Astrocyte (in vitro differentiated cells and primary cell): ENCODE measurements around the gene ITGA2. TPM values are rescaled to one million over a fixed set of nuclear protein-coding genes. Genes with fewer than 3 reads are reported as not detected.
"Not testable (repeated sequence)": the region's sequence is repeated elsewhere in the genome, so short reads cannot be mapped to it uniquely, and the experiment has no call there.

Experiments used
- DNase-seq: peaks from one replicate; pipeline ENCODE4 v3.0.0-alpha.2; 2010; ENCODE audit warnings: low read depth
- FAIRE-seq: peaks from 2 replicates; lab custom pipeline; 2011; peaks lifted over from hg19 to GRCh38; lab: Jason Lieb, UNC
- H2AFZ ChIP-seq: 2 replicates; pipeline ENCODE4 v1.6.0; 2012; ENCODE audit warnings: low read depth, low read length, inconsistent platforms
- H3K27ac ChIP-seq: 2 replicates; pipeline ENCODE4 v1.5.1; 2011; ENCODE audit warnings: low read depth, low read length, inconsistent platforms
- H3K27me3 ChIP-seq: 2 replicates; pipeline ENCODE4 v1.6.0; 2011; ENCODE audit warnings: low read length, inconsistent platforms; ENCODE audit not compliant: insufficient read depth
- H3K36me3 ChIP-seq: 2 replicates; pipeline ENCODE4 v1.5.1; 2011; ENCODE audit warnings: low read length, inconsistent platforms; ENCODE audit not compliant: insufficient read depth
- H3K4me1 ChIP-seq: 2 replicates; pipeline ENCODE4 v1.5.1; 2011; ENCODE audit warnings: low read length, inconsistent platforms; ENCODE audit not compliant: insufficient read depth
- H3K4me2 ChIP-seq: 2 replicates; pipeline ENCODE4 v1.6.0; 2012; ENCODE audit warnings: low read length, inconsistent platforms
- H3K4me3 ChIP-seq: 2 replicates; pipeline ENCODE4 v1.5.1; 2011; ENCODE audit warnings: low read depth, mild to moderate bottlenecking, low read length, inconsistent platforms; ENCODE audit not compliant: insufficient read depth
- H3K79me2 ChIP-seq: 2 replicates; pipeline ENCODE4 v1.6.0; 2012; ENCODE audit warnings: mild to moderate bottlenecking, low read length, inconsistent platforms; ENCODE audit not compliant: insufficient read depth
- H3K9ac ChIP-seq: 2 replicates; pipeline ENCODE4 v1.6.0; 2012; ENCODE audit warnings: mild to moderate bottlenecking, low read length, inconsistent platforms
- H3K9me3 ChIP-seq: 2 replicates; pipeline ENCODE4 v1.5.1; 2012; ENCODE audit warnings: low read depth, mild to moderate bottlenecking, low read length, inconsistent platforms; ENCODE audit not compliant: insufficient read depth
- H4K20me1 ChIP-seq: 2 replicates; pipeline ENCODE4 v1.6.0; 2012; ENCODE audit warnings: low read length, inconsistent platforms; ENCODE audit not compliant: insufficient read depth
- H3K27ac Mint-ChIP-seq: one replicate; pipeline ENCODE4 v1.8.0; 2021; ENCODE audit warnings: mild to moderate bottlenecking, mixed read lengths; ENCODE audit not compliant: unreplicated experiment
- H3K27me3 Mint-ChIP-seq: one replicate; pipeline ENCODE4 v1.8.0; 2021; ENCODE audit warnings: low read depth, mixed read lengths; ENCODE audit not compliant: unreplicated experiment
- H3K36me3 Mint-ChIP-seq: one replicate; pipeline ENCODE4 v1.8.0; 2021; ENCODE audit warnings: low read depth, mixed read lengths; ENCODE audit not compliant: unreplicated experiment
- H3K4me1 Mint-ChIP-seq: one replicate; pipeline ENCODE4 v1.8.0; 2021; ENCODE audit warnings: low read depth, mixed read lengths; ENCODE audit not compliant: unreplicated experiment
- H3K4me3 Mint-ChIP-seq: one replicate; pipeline ENCODE4 v1.8.0; 2021; ENCODE audit warnings: mild to moderate bottlenecking, moderate library complexity, mixed read lengths; ENCODE audit not compliant: unreplicated experiment
- H3K9me3 Mint-ChIP-seq: one replicate; pipeline ENCODE4 v1.8.0; 2021; ENCODE audit warnings: mild to moderate bottlenecking, mixed read lengths; ENCODE audit not compliant: unreplicated experiment
- CTCF ChIP-seq: IDR thresholded peaks from 2 replicates; pipeline ENCODE4 v1.5.1; 2011; ENCODE audit warnings: low read depth, mild to moderate bottlenecking, inconsistent platforms, low read length, moderate library complexity; ENCODE audit not compliant: insufficient read depth
- EZH2 ChIP-seq: IDR thresholded peaks from 2 replicates; pipeline ENCODE4 v1.6.1; 2012; ENCODE audit warnings: mild to moderate bottlenecking, low read length, inconsistent platforms; ENCODE audit not compliant: insufficient read depth
- total RNA-seq: library from RNA; stranded (reverse); gene quantifications from 2 replicates; pipeline ENCODE4 v1.2.1, GENCODE V29; 2021

The ITGA2 gene
- total RNA-seq, 1 donor from 2014 or later = 35.9 TPM

- no peaks in the 10 kb centered on the region for H3K4me1 ChIP-seq
- no peaks in the 10 kb centered on the region for H3K27me3 ChIP-seq
- Mint-ChIP-seq H3K36me3 (peaks cover 9% of the 10 kb centered on the region), H3K27ac (peak within 1 kb of the TSS; percentile 72), H3K9me3 (no peaks in the 10 kb centered on the region), H3K4me1 (peaks cover 6% of the 10 kb centered on the region), H3K4me3 (peak within 1 kb of the TSS; percentile 92), H3K27me3 (no peaks in the 10 kb centered on the region)
- H3K27ac ChIP-seq = peak within 1 kb of the TSS; percentile 50
- H4K20me1 ChIP-seq = no peaks in the 10 kb centered on the region
- H3K9me3 ChIP-seq = no peaks in the 10 kb centered on the region
- DNase-seq (peak; percentile 65), FAIRE-seq (no peak)
- peak within 1 kb of the TSS; percentile 89 for H3K9ac ChIP-seq
- peaks cover 21% of the 10 kb centered on the region for H3K79me2 ChIP-seq
- TF ChIP-seq EZH2 = no peak
- no peak for TF ChIP-seq CTCF
- H3K4me3 ChIP-seq = peak within 1 kb of the TSS; percentile 88
- peak within 1 kb of the TSS; percentile 98 for H2AFZ ChIP-seq
- H3K36me3 ChIP-seq = peaks cover 4% of the 10 kb centered on the region
- peak within 1 kb of the TSS; percentile 91 for H3K4me2 ChIP-seq
These were observed 120.4 kb downstream of the ITGA2 start, which contains the start of gene MOCS2 for GRCh38 chr5:53109443-53110127. TSS of gene MOCS2 (minus strand) at chr5:53109757. CDS start at chr5:53107174, 2,583 bp downstream.

GRCh38 chr5:53110156-53110555 lies 121.0 kb downstream of the ITGA2 start:
- peak overlapping the region; percentile 72 for H3K27ac Mint-ChIP-seq
- H3K9me3 ChIP-seq = no peaks in the 10 kb centered on the region
- no peaks in the 10 kb centered on the region for H3K4me1 ChIP-seq
- FAIRE-seq = no peak
- peak overlapping the region; percentile 92 for H3K4me3 Mint-ChIP-seq
- TF ChIP-seq EZH2 = no peak
- TF ChIP-seq CTCF = no peak
- no peaks in the 10 kb centered on the region for H4K20me1 ChIP-seq
- peaks cover 6% of the 10 kb centered on the region for H3K4me1 Mint-ChIP-seq
- peaks cover 8% of the 10 kb centered on the region for H3K36me3 Mint-ChIP-seq
- no peaks in the 10 kb centered on the region for H3K9me3 Mint-ChIP-seq
- peak overlapping the region; percentile 50 for H3K27ac ChIP-seq
- peaks cover 21% of the 10 kb centered on the region for H3K79me2 ChIP-seq
- H3K9ac ChIP-seq = peak overlapping the region; percentile 89
- H2AFZ ChIP-seq = peak overlapping the region; percentile 98
- H3K4me3 ChIP-seq = peak overlapping the region; percentile 88
- H3K27me3 Mint-ChIP-seq = no peaks in the 10 kb centered on the region
- H3K27me3 ChIP-seq = no peaks in the 10 kb centered on the region
- no peak for DNase-seq
- peaks cover 4% of the 10 kb centered on the region for H3K36me3 ChIP-seq
- H3K4me2 ChIP-seq = peak overlapping the region; percentile 91

- Histone ChIP-seq H4K20me1 (no peaks in the 10 kb centered on the region), H3K79me2 (peaks cover 21% of the 10 kb centered on the region), H3K27me3 (no peaks in the 10 kb centered on the region), H2AFZ (no peak overlapping the region), H3K4me2 (no peak overlapping the region), H3K9me3 (no peaks in the 10 kb centered on the region), H3K27ac (no peak overlapping the region), H3K36me3 (peaks cover 4% of the 10 kb centered on the region), H3K4me1 (no peaks in the 10 kb centered on the region), H3K9ac (no peak overlapping the region), H3K4me3 (no peak overlapping the region)
- DNase-seq (no peak), FAIRE-seq (no peak)
- Mint-ChIP-seq H3K27me3 (no peaks in the 10 kb centered on the region), H3K27ac (no peak overlapping the region), H3K36me3 (peaks cover 1% of the 10 kb centered on the region), H3K9me3 (no peaks in the 10 kb centered on the region), H3K4me1 (peaks cover 6% of the 10 kb centered on the region), H3K4me3 (peak overlapping the region; percentile 92)
- TF ChIP-seq EZH2 (no peak), CTCF (no peak)
These were observed 122.0 kb downstream of the ITGA2 start for GRCh38 chr5:53111139-53111538.

GRCh38 chr5:53112307-53112706 lies 123.2 kb downstream of the ITGA2 start:
- H3K27me3 ChIP-seq, H4K20me1 ChIP-seq, H2AFZ ChIP-seq, DNase-seq, FAIRE-seq, H3K9me3 ChIP-seq, H3K4me1 Mint-ChIP-seq, H3K4me2 ChIP-seq, H3K4me3 ChIP-seq, H3K27ac Mint-ChIP-seq, H3K9me3 Mint-ChIP-seq, H3K4me3 Mint-ChIP-seq, H3K36me3 Mint-ChIP-seq, H3K9ac ChIP-seq, H3K27me3 Mint-ChIP-seq, H3K27ac ChIP-seq, H3K36me3 ChIP-seq, H3K4me1 ChIP-seq: not testable (repeated sequence)
- peaks cover 17% of the 10 kb centered on the region for H3K79me2 ChIP-seq
